ENCODE measurements around the gene DDX3X. TPM values are rescaled to one million over a fixed set of nuclear protein-coding genes. Genes with fewer than 3 reads are reported as not detected.

DDX3X gene
- total RNA-seq, 1 experiment from 2014 or later = 338 TPM

DNA sequence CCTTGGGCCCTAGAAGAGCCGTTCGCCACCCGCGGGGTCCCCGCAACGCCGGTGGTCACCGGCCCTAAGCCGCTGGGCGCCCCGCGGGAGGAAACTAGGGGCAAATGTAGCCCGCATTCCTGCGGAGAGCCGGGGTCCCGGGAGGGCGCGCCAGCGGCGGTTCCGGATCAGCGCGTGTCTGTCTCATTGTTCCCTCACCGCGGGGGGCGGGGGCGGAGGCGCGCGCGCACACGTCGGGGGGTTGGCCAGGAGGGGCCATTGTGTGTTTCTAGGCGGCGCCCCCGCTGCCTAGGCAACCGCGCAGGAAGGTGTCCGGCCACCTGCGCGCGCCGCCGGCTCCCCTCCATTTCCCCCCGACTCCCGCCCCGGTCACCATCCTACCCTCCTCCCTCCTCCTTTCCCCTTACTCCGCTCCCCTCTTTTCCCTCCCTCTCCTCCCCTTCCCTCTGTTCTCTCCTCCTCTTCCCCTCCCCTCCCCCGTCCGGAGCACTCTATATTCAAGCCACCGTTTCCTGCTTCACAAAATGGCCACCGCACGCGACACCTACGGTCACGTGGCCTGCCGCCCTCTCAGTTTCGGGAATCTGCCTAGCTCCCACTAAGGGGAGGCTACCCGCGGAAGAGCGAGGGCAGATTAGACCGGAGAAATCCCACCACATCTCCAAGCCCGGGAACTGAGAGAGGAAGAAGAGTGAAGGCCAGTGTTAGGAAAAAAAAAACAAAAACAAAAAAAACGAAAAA, 789 bp upstream of the DDX3X start:
- H3K4me2 ChIP-seq (ENCODE audit: insufficient read depth, insufficient read length, low read length) = peak overlapping the region; percentile 78
- H3K79me1 ChIP-seq (ENCODE audit: insufficient read depth, low read depth, low read length, poor library complexity, severe bottlenecking) = no peaks in the 10 kb centered on the region
- H2AFZ ChIP-seq (ENCODE audit: low read length) = no peak overlapping the region
- H3K23me2 ChIP-seq (ENCODE audit: insufficient read length, low read depth, low read length, poor library complexity, severe bottlenecking) = peaks cover 10% of the 10 kb centered on the region
- Mint-ChIP-seq H3K27ac (peak overlapping the region; percentile 100), H3K4me3 (peak overlapping the region; percentile 92 to 93), H3K9me3 (peaks cover 43 to 58% of the 10 kb centered on the region in 2 experiments), H3K27me3 (ENCODE audit: low read depth) (no peaks in the 10 kb centered on the region; the same call in 1 of the 2 replicates), H3K36me3 (ENCODE audit: insufficient read depth in 1 of 3, low read depth in 3 of 3) (peaks cover 25 to 41% (median 38%) of the 10 kb centered on the region in 3 experiments), H3K4me1 (peaks cover 25 to 43% of the 10 kb centered on the region in 2 experiments)
- peak overlapping the region; percentile 96 for H3K14ac ChIP-seq (ENCODE audit: insufficient read depth, low read length)
- H3K4me1 ChIP-seq (ENCODE audit: insufficient read depth, low read length) = peaks cover 7% of the 10 kb centered on the region; the same call in 1 of the 2 replicates
- peak overlapping the region; percentile 92 for H2BK5ac ChIP-seq (ENCODE audit: insufficient read length, low read length)
- H4K91ac ChIP-seq (ENCODE audit: insufficient read length, low read depth, low read length) = peak overlapping the region; percentile 100
- H3T11ph ChIP-seq (ENCODE audit: low read length) = peak overlapping the region; percentile 56
- H3K9me3 ChIP-seq (ENCODE audit: control insufficient read depth, low read depth, low read length) = no peaks in the 10 kb centered on the region
- TF ChIP-seq, protein P1, sequence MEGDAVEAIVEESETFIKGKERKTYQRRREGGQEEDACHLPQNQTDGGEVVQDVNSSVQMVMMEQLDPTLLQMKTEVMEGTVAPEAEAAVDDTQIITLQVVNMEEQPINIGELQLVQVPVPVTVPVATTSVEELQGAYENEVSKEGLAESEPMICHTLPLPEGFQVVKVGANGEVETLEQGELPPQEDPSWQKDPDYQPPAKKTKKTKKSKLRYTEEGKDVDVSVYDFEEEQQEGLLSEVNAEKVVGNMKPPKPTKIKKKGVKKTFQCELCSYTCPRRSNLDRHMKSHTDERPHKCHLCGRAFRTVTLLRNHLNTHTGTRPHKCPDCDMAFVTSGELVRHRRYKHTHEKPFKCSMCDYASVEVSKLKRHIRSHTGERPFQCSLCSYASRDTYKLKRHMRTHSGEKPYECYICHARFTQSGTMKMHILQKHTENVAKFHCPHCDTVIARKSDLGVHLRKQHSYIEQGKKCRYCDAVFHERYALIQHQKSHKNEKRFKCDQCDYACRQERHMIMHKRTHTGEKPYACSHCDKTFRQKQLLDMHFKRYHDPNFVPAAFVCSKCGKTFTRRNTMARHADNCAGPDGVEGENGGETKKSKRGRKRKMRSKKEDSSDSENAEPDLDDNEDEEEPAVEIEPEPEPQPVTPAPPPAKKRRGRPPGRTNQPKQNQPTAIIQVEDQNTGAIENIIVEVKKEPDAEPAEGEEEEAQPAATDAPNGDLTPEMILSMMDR (conservative IDR thresholded peaks at IDR 0.05) = no peak
- peak overlapping the region; percentile 99 for H3K27ac ChIP-seq (ENCODE audit: insufficient read length, low read depth, low read length)
- H2BK12ac ChIP-seq (ENCODE audit: insufficient read length, low read depth, low read length) = peak overlapping the region; percentile 58
- no peak overlapping the region for H2AK5ac ChIP-seq (ENCODE audit: insufficient read length, low read length)
- H3K56ac ChIP-seq (ENCODE audit: insufficient read length, low read depth, low read length) = peak overlapping the region; percentile 95
- peak overlapping the region; percentile 93 for H3K23ac ChIP-seq (ENCODE audit: insufficient read length, low read depth, low read length)
- peak; percentile 93 for DNase-seq
- no peak overlapping the region for H2BK20ac ChIP-seq (ENCODE audit: low read depth, low read length, poor library complexity, severe bottlenecking)
- H2BK15ac ChIP-seq (ENCODE audit: low read depth, low read length) = peak overlapping the region; percentile 57; the same call in 1 of the 2 replicates
- H3K27me3 ChIP-seq (ENCODE audit: insufficient read depth, low read length) = no peaks in the 10 kb centered on the region
- H3K9ac ChIP-seq (ENCODE audit: extremely low read depth, insufficient read length, low read length) = peak overlapping the region; percentile 99
- H4K20me1 ChIP-seq (ENCODE audit: control insufficient read depth, insufficient read depth, insufficient read length) = no peaks in the 10 kb centered on the region
- no CpG with 5 or more reads among the region's 64 CpGs for WGBS (ENCODE audit: extremely low coverage, insufficient read length, low lambda C conversion rate)
- H2BK120ac ChIP-seq (ENCODE audit: low read depth, low read length, poor library complexity, severe bottlenecking) = peak overlapping the region; percentile 99
- H3K18ac ChIP-seq (ENCODE audit: insufficient read length, low read depth, low read length) = peak overlapping the region; percentile 98
- H3K79me2 ChIP-seq (ENCODE audit: insufficient read depth, low read length) = peaks cover 39% of the 10 kb centered on the region
- H4K8ac ChIP-seq (replicated peaks; ENCODE audit: insufficient read length, low read depth, low read length) = peak overlapping the region; percentile 97
- H4K5ac ChIP-seq (ENCODE audit: insufficient read length, low read depth, low read length) = peak overlapping the region; percentile 96
- H3K4ac ChIP-seq (ENCODE audit: low read depth, low read length) = peak overlapping the region; percentile 97
